SH-SY5Y (cell line): ENCODE results near the gene PLXDC2.

Experiments used
- GATA2 ChIP-seq: IDR thresholded peaks from 2 replicates; pipeline ENCODE4 v1.6.1; 2011; ENCODE audit warnings: mild to moderate bottlenecking, low read depth, low read length
- GATA3 ChIP-seq: IDR thresholded peaks from 2 replicates; pipeline ENCODE4 v1.6.1; 2011; ENCODE audit warnings: low read depth, mild to moderate bottlenecking, low read length, moderate library complexity

DNA sequence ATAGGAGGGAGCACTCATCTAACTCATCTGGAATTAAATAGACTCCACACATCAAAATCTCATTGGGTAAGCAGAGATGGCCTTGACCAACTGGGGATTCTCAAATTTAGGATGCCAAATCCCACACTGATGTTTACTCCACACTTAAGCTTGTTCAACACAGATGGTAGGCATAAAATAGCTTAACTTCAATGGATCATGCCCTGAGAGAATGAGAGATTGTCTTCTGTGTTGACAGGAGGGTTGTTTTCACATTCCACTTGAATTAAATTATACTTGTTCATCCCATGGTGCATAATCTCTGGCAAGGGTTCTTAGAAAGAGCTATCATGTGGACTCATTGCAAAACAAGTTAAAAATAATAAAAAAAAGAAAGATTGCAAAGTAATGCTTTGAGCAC lies 391.4 kb downstream of the PLXDC2 start:
- no peak for TF ChIP-seq GATA2
- no peak for TF ChIP-seq GATA3
